HG03135 (cell line): ENCODE data around the gene PI4K2B.
"Not testable (repeated sequence)": the region's sequence is repeated elsewhere in the genome, so short reads cannot be mapped to it uniquely, and the experiment has no call there.

Source experiments
- ATAC-seq: cut with Tn5 transposase; IDR thresholded peaks from one replicate; pipeline ENCODE4 v1.9.1; 2021; ENCODE audit warnings: mild to moderate bottlenecking, moderate library complexity; ENCODE audit not compliant: unreplicated experiment

Gene PI4K2B

DNA sequence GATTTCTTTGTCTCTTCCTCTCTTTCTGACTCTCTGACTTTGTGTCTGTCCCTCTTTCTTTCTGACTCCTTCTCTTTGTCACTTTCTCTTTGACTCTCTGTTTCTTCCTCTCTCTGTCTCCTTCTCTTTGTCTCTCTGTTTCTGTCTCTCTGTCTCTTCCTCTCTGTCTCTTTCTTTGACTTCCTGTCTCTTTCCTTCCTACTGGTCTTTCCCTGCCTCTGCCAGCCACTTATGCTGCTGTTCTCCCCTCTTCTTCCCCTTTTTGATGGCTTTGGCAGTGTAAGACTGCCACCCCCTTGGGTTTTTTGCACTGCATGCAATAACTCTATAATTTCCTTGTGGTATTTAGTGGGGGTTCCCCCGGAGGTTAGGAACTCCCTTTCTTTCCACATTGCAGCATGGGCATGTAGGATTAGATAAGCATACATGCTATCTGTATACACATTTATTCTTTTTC, 6.9 kb downstream of the PI4K2B start:
- not testable (repeated sequence) for ATAC-seq

GRCh38 chr4:25242195-25242594, 8.4 kb downstream of the PI4K2B start:
- not testable (repeated sequence) for ATAC-seq

DNA sequence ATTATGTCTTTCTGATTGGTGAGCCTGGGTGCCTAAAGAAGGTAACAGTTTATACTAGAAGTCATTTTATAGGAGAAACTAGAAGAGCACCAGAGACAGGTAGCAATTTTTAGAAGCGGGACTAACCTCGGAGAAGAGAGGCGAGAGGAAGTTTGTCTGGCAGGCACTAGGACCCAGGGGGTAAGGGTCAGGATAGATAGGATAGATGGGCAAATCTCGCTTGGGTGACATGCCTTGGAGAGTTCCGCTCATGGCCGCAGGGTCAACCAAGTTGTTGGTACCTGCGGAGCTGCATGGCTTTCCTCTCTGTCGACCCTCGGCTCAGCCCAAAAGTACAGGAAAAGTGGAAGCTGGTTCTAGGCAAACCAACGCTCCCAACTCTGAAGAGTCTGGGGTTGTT, 11.3 kb downstream of the PI4K2B start:
- ATAC-seq, result no peak

DNA sequence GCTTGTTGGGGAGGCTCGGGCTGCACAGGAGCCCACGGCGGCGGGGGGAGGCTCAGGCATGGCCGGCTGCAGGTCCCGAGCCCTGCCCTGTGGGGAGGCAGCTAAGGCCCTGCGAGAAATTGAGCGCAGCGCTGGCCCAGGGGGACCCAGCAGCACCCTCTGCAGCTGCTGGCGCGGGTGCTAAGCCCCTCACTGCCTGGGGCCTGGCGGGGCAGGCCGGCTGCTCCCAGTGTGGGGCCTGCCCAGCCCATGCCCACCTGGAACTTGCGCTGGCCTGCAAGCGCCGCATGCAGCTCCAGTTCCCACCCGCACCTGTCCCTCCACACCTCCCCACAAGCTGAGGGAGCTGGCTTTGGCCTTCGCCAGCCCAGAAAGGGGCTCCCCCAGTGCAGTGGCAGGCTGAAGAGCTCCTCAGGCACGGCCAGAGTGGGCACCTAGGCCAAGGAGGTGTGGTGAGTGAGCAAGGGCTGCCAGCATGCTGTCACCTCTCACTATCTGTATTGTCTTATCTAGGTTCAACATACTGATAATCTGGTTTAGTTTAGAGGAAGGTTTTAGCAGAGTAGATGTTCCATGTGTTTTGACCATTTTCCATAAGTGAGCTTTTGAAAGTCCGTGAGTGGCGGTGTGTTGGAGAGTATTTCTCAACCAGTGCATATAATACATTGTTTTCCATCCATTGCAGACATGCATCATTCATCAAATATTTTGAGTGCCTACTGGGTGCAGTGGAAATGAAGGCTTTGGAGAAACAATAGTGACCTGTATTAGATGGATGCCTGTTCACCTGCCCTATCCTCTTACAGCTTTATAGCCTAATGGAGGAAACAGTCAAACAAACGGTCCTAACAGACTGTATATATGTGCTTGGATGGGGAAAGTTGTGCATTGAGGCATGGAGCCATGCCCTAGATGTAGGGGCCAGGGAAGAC, 13.1 kb downstream of the PI4K2B start:
- ATAC-seq, result no peak

GRCh38 chr4:25248875-25249274, 15.0 kb downstream of the PI4K2B start:
- ATAC-seq, result not testable (repeated sequence)

- ATAC-seq, result not testable (repeated sequence)
Measured at GRCh38 chr4:25249494-25249893, 15.7 kb downstream of the PI4K2B start.

DNA sequence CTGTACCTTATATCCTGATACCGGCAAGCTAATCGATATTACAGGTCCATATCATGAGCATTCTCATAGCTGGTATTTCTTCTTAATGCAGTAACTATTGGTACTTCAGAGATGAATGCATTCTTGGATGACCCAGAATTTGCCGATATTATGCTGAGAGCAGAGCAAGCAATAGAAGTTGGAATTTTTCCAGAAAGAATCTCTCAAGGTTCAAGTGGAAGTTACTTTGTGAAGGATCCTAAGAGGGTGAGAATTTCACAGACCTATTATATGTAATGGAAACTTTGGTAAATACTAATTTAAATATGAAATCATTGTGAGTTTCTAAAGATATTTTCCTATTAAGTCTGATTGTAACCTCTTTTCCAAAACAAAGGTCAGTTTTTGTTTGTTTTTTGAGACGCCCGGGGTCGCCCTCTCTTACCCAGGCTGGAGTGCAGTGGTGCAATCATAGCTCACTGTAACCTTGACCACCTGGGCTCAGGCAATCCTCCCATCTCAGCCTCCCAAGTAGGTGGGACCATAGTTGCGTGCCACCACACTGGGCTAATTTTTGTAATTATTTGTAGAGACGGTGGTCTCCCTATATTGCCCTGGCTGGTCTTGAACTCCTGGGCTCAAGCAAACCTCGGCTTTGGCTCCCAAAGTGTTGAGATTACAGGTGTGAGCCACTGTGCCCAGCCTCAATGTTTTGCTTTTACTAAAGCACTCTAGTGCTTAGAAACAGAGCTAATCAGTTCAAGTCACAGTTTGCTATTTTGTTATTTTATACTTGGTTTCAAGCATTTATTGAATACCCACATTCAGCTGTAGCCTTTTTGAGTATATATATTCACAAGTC, 18.6 kb downstream of the PI4K2B start:
- no peak for ATAC-seq

- ATAC-seq, result no peak
Measured at GRCh38 chr4:25253071-25253445, 19.2 kb downstream of the PI4K2B start.

DNA sequence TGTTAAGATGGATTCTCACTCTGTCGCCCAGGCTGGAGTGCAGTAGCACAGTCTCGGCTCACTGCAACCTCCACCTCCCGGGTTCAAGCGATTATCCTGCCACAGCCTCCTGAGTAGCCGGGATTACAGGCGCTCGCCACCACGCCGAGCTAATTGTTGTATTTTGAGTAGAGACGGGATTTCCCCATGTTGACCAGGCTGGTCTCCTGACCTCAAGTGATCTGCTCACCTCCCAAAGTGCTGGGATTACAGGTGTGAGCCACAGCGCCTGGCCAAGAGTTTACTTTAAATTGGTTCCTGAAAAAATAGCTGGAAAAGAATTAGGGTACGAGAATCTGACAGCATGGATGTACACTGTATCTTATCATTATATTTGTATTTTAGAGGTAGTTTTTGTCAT, 20.0 kb downstream of the PI4K2B start:
- not testable (repeated sequence) for ATAC-seq

DNA sequence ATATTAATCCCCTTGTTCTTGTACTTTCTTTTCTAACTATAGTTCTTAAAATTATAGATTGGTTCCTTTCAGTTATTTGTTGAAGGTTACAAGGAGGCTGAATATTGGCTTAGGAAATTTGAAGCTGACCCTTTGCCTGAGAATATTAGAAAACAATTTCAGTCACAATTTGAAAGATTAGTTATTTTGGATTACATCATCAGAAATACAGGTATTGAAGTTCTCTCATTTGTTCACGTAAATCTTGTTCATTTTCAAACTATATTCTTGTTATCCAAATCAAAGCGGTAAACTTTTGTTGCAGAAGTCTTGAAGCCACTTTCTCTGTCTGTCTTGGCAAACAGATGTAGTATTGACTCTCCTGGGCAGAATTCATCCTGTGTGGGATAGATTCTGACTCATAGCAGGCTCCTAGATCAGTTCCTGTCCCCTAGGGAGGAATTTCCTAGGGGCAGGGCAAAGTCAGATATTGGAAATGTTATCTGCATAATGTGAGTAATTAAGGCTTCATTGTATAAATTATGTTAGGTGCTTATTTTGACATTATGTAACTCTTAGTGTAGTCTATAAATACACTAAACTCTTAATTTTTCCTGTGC, 25.2 kb downstream of the PI4K2B start:
- no peak for ATAC-seq

DNA sequence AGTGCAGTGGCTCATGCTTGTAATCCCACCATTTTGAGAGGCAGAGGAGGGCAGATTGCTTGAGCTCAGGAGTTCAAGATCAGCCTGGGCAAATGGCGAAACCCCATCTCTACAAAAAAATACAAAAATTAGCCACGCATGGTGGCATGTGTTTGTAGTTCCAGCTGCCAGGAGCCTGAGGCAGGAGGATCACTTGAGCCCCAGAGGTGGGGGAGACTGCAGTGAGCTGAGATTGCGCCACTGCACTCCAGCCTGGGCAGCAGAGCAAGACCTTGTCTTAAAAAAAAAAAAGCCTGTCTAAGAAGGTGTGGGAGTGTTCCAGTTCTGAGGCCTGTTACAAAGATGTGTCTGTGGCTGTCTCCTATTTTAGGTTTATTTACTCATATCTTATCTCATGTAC, 38.0 kb downstream of the PI4K2B start:
- no peak for ATAC-seq

- ATAC-seq, result no peak
Measured at GRCh38 chr4:25280210-25280609, 46.4 kb downstream of the PI4K2B start.

DNA sequence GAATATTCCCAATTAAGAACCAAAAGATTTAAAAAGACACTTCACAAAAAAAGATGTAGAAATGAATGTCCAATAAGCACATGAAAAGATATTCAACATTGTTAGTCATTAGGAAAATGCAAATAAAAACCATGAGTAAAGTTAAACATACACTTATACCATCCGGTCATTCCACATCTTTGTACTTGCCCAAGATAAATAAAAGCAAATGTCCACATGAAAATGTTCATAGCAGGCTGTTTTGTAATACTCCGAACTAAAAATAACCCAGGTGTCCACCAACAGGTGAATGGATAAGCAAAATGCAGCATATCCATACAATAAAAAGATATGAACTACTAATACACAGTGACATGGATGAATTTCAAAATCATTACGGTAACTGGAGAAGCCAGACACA, 50.1 kb downstream of the PI4K2B start:
- ATAC-seq, result no peak

DNA sequence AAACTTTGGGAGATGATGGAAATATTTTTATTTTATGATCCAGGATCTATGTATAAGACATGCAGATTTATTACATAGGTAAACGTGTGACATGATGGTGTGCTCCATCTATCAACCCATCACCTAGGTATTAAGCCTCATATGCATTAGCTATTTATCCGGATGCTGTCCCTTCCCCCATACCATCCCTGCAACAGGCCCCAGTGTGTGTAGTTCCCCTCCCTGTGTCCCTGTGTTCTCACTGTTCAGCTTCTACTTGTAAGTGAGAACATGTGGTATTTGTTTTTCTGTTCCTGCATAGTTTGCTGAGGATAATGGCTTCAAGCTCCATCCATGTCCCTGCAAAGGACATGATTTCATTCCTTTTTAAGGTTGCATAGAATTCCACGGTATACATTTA, 50.6 kb downstream of the PI4K2B start:
- no peak for ATAC-seq

- ATAC-seq, result no peak
Measured at GRCh38 chr4:25290490-25291067, 56.7 kb downstream of the PI4K2B start.

- no peak for ATAC-seq
Measured at GRCh38 chr4:25291158-25291733, 57.4 kb downstream of the PI4K2B start.

DNA sequence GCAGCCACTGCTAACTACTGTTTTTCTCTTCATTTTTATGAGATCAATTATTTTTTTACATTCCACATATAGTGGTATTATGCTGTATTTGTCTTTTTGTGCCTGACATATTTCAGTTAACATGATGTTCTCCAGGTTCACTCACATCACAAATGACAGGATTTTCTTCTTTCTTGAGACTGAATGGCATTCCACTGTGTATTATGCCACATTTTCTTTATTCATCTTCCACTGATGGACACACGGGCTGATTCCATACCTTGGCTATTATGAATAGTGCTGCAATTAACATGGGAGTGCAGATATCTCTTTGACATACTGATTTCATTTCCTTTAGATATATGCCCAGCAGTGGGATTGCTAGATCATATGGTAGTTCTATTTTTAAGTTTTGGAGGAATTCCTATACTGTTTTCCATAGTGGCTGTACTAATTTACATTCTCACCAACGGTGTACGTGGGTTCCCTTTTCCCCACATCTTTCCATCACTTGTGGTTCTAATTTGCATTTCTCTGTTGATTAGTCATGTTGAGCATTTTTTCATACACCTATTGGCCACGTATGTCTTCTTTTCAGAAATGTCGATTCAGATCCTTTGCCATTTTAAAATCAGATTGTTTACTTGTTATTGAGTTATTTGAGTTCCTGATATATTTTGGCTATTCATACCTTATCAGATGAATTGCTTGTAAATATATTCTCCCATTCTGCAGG, 63.9 kb downstream of the PI4K2B start:
- ATAC-seq, result no peak

DNA sequence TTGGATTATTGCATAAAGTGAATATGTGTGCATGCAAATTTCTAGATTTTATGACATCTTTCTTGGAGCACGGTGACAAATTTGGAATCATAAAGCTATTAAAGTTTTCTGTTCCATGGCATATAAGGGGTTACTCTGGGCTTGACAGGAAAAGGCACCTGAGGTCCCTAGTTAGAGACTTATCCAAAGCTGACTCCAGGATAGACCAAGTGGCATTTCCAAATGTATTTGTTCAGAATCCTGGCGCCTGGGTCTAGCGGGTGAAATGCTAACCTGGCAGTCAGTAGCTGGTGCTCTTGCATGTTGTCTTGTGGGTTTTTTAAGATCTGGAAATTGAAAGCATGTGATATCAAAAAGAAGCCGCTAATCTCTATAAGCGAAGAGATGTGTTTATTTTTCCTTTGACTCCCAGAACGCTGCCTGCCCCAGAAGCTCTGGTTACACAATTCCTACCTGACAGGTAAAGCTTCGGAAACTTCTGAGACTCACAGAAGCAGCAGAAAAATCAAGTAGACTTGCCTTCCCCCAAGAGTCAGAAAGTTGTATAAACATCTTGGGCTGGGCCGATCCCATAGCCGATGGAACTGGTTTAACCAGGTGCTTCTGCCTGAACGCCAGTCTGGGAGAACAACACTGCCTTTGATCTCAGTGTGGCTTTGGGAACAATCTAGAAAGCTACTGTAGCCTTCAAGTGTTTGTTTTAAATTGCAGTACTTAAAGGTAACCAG, 65.8 kb downstream of the PI4K2B start:
- ATAC-seq, result no peak

GRCh38 chr4:25301471-25301870, 67.6 kb downstream of the PI4K2B start:
- no peak for ATAC-seq
